Measurements from ENCODE around the gene CDK17. TPM values are rescaled to one million over a fixed set of nuclear protein-coding genes. Genes with fewer than 3 reads are reported as not detected.

The CDK17 gene
- total RNA-seq, 3 donors from 2014 or later: 47.7 to 113 (median 81.0) TPM

DNA sequence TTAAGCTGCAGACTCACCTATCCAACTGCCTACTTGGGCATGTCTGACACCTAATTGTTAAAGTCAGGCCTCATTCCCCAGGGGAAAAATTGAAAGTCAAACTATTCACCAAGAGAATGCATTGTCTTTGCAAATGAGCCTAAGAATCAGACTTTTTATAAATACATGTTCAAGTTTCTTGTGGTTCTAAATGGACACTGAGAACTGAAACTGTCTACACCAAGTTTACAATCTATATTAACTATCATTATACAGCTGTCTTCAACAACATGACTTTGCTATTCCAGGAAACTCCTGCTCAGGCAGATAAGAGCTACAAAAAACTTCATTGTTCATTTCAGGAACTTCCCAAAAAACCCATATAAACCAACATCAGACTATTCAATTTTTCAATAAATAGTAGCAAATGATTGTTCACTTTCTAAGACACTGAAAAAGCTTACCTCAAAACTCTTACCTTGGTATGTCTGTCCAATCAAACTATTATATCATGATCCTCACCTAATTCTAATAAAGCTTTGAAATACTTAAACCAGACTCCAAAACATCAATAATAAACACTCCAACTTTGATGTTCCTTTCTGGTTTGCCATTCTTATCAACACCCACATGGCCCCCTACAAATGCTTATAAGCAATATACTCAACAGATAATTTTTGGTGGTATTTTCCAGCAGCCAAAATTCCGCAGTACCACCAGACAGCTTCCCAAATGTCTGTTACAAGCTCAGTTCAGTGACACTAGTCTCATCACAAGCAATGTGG is 24.2 kb downstream of the CDK17 start:
- Histone ChIP-seq H3K4me3 (no peak overlapping the region), H3K4me1 (peaks cover 0 to 7% of the 10 kb centered on the region in 2 donors), H3K36me3 (no peaks in the 10 kb centered on the region), H3K27ac (peak overlapping the region in 1 of 2 donors; percentile 4), H3K9me3 (no peaks in the 10 kb centered on the region), H3K27me3 (no peaks in the 10 kb centered on the region)
- no peak for DNase-seq (ENCODE audit: low spot score in 2 of 2)
- TF ChIP-seq, protein P1, sequence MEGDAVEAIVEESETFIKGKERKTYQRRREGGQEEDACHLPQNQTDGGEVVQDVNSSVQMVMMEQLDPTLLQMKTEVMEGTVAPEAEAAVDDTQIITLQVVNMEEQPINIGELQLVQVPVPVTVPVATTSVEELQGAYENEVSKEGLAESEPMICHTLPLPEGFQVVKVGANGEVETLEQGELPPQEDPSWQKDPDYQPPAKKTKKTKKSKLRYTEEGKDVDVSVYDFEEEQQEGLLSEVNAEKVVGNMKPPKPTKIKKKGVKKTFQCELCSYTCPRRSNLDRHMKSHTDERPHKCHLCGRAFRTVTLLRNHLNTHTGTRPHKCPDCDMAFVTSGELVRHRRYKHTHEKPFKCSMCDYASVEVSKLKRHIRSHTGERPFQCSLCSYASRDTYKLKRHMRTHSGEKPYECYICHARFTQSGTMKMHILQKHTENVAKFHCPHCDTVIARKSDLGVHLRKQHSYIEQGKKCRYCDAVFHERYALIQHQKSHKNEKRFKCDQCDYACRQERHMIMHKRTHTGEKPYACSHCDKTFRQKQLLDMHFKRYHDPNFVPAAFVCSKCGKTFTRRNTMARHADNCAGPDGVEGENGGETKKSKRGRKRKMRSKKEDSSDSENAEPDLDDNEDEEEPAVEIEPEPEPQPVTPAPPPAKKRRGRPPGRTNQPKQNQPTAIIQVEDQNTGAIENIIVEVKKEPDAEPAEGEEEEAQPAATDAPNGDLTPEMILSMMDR (IDR thresholded peaks at IDR 0.05): no peak
- no peak for TF ChIP-seq POLR2AphosphoS5 (IDR thresholded peaks at IDR 0.05)
- TF ChIP-seq POLR2A (IDR thresholded peaks at IDR 0.05): no peak
- intact Hi-C loops (cut with DNase I; ENCODE audit: low total_unique reads): no loop called here

DNA sequence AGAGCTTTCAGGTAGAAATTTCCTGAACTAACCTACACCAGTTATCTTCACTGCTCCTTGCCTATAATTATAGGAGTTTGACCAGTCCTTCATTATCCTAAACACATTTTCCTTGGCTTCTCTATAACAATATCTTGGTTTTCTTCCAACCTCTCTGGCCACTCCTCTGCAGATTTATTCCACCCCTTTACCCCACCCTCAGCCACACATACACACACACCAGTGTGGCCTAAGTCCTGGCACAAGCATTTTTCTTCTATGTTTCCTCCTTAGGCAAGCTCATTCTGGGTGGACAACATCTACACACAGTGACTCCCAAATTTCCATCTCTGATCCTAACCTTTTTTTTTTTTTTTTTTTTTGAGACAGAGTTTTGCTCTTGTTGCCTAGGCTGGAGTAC is 25.1 kb downstream of the CDK17 start:
- DNase-seq (ENCODE audit: low spot score in 2 of 2): no peak
- Histone ChIP-seq H3K27me3 (no peaks in the 10 kb centered on the region), H3K4me3 (no peak overlapping the region), H3K9me3 (no peaks in the 10 kb centered on the region), H3K4me1 (peaks cover 0 to 7% of the 10 kb centered on the region in 2 donors), H3K36me3 (no peaks in the 10 kb centered on the region), H3K27ac (no peak overlapping the region)
- TF ChIP-seq, protein P1 (IDR thresholded peaks at IDR 0.05): no peak
- no peak for TF ChIP-seq POLR2AphosphoS5 (IDR thresholded peaks at IDR 0.05)
- TF ChIP-seq POLR2A (IDR thresholded peaks at IDR 0.05): no peak
- intact Hi-C loops (cut with DNase I; ENCODE audit: low total_unique reads): no loop called here

DNA sequence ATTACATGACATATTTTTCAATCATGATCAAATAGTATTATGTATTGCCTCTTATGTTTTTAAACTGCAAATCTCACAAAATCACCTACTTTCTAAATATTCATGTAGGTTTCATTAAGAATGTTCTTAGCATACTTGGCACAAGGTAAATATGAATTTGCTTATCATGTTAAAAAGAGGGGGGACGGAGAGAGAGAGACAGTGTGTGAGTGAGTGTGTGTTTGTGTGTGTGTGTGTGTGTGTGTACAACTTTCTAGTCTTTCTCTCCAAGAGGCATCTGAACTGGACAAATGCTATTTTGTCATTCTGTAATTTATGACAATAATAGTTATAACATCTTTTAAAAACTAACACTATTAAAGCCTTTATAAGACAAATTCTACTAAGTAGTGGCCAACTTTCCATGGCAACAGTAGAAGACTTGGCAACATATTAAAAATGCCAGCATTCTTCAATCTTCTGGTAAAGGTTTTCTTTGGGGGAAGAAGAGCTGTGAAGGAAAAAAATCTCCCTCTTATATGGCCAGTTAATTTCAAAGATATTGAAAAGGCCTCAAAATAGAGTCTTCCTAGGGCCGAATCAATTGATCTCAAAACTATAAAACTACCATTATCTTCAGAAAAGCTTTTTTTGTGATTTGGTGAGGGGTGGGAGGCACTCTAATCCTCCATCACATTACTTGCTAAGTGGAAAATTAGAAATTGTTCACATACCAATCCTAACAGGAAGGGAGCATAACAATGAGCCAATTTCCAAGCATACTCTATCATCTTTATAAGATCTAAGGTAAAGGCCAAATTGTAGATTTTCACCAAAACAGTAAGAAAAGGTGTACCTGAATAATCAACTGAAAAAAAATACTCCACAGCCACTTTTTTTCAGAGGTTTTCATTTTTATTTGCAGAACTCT is 28.2 kb downstream of the CDK17 start:
- TF ChIP-seq POLR2AphosphoS5 (IDR thresholded peaks at IDR 0.05) (no peak), POLR2A (IDR thresholded peaks at IDR 0.05) (no peak)
- no peak overlapping the region for H3K4me3 ChIP-seq
- H3K36me3 ChIP-seq: no peaks in the 10 kb centered on the region
- DNase-seq (ENCODE audit: low spot score in 2 of 2): no peak
- peaks cover 0 to 11% of the 10 kb centered on the region in 2 donors for H3K4me1 ChIP-seq
- intact Hi-C loops (cut with DNase I; ENCODE audit: low total_unique reads): no loop called here
- no peaks in the 10 kb centered on the region for H3K27me3 ChIP-seq
- H3K27ac ChIP-seq: peak overlapping the region; percentile 41 to 43
- H3K9me3 ChIP-seq: no peaks in the 10 kb centered on the region

DNA sequence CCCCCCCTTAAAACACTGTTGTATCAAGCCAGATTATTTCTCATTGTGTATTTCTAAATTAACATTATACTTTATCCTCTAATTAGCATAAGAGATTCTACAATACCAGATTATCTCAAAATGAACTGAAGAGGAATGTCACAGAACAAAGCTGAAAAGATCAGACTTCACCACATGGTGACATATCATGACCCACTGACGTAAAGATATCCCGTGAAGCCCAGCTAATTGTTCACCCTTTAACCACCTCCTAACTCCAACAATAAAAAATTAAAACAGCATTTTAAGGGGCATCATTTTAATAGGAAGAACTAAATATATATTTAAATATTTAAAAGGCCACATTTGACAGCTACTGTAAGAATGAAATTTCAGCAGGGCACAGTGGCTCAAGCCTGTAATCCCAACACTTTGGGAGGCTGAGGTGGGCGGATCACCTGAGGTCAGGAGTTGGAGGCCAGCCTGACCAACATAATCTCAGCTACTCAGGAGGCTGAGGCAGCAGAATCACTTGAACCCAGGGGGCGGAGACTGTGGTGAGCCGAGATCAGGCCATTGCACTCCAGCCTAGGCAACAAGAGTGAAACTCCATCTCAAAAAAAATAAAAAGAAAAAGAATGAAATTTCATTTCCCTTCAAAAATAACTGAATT is 29.0 kb downstream of the CDK17 start:
- intact Hi-C loops (cut with DNase I; ENCODE audit: low total_unique reads): no loop called here
- H3K36me3 ChIP-seq: no peaks in the 10 kb centered on the region
- H3K27ac ChIP-seq: peak overlapping the region; percentile 41 to 43
- no peak overlapping the region for H3K4me3 ChIP-seq
- no peaks in the 10 kb centered on the region for H3K9me3 ChIP-seq
- no peaks in the 10 kb centered on the region for H3K27me3 ChIP-seq
- H3K4me1 ChIP-seq: peaks cover 0 to 11% of the 10 kb centered on the region in 2 donors
- TF ChIP-seq, protein P1 (IDR thresholded peaks at IDR 0.05): no peak
- no peak for DNase-seq (ENCODE audit: low spot score in 2 of 2)

DNA sequence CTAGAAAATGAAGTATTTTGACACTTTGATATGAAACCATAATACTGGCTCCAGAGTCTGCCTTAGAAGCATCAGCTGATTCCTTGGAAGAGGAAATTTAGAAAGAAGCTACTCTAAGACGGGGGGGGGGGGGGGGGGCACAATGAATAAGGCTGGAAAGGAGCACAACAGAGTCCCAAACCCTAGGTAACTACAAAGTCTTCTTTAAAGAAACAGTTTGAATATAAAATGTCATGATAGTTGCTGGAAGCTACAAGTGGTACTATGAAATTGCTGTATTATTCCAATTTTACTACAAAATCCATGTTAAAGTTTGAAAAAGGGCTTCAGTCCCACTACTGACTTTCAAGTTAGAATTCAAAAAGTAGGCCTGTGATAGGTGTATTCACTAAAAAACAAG is 31.6 kb downstream of the CDK17 start:
- Histone ChIP-seq H3K27ac (peak overlapping the region in 1 of 2 donors; percentile 53), H3K4me1 (peaks cover 0 to 11% of the 10 kb centered on the region in 2 donors)

More for the DNA sequence above, 31.6 kb downstream of the CDK17 start:
- no peak for DNase-seq (ENCODE audit: low spot score in 2 of 2)
- intact Hi-C loops (cut with DNase I; ENCODE audit: low total_unique reads): no loop called here
- Histone ChIP-seq H3K36me3 (no peaks in the 10 kb centered on the region), H3K4me3 (no peak overlapping the region), H3K27me3 (no peaks in the 10 kb centered on the region), H3K9me3 (no peaks in the 10 kb centered on the region)
- TF ChIP-seq, protein P1 (IDR thresholded peaks at IDR 0.05): no peak
- TF ChIP-seq POLR2AphosphoS5 (IDR thresholded peaks at IDR 0.05) (no peak), POLR2A (IDR thresholded peaks at IDR 0.05) (no peak)

All from breast epithelium (tissue), 4 donors.